H1 (cell line): ENCODE measurements around the gene MATN1. TPM values are rescaled to one million over a fixed set of nuclear protein-coding genes. Genes with fewer than 3 reads are reported as not detected.

Experiments used
- HDAC2 ChIP-seq, 2 experiments: fragments of 300-600 bp in 1 of 2; sonication (generic) in 1 of 2; IDR thresholded peaks; 2 replicates each; pipeline ENCODE4 v1.6.1; 2011 to 2012; ENCODE audit warnings: low read depth in 2 of 2, low read length in 2 of 2, mild to moderate bottlenecking in 2 of 2, moderate library complexity in 2 of 2, borderline replicate concordance in 1 of 2, inconsistent platforms in 1 of 2
- MAX ChIP-seq: IDR thresholded peaks from 2 replicates; pipeline ENCODE4 v1.6.1; 2012; ENCODE audit warnings: inconsistent platforms
- RBBP5 ChIP-seq: IDR thresholded peaks from 2 replicates; pipeline ENCODE4 v1.7.1; 2012; ENCODE audit warnings: low read depth, mild to moderate bottlenecking, inconsistent platforms, low read length, moderate library complexity, borderline replicate concordance
- SIRT6 ChIP-seq: IDR thresholded peaks from one replicate; pipeline ENCODE4 v1.7.1; 2012; ENCODE audit warnings: low read length, inconsistent platforms
- YY1 ChIP-seq: IDR thresholded peaks from 2 replicates; pipeline ENCODE4 v1.6.1; 2011; ENCODE audit warnings: low read depth, mild to moderate bottlenecking, low read length
- polyA plus RNA-seq, 7 experiments: library from polyadenylated mRNA; depleted of rRNA in 3 of 7; stranded (reverse) in 5 of 7; unstranded in 2 of 7; fragments of >200 nt in 5 of 7; fragments of 200-250 nt in 2 of 7; gene quantifications; 1 replicate in 5 of 7; 2 replicates in 1 of 7; 4 replicates in 1 of 7; pipeline versions ENCODE4 v1.2.1 to v1.2.3, GENCODE V29; 2011 to 2013; ENCODE audit warnings: missing spikeins in 2 of 7, mixed read lengths in 2 of 7
- total RNA-seq: library from RNA; stranded (reverse); fragmentation: NEBNext Ultra II Directional; extraction: Animal tissue kit (Norgen Biotek cat#: 25700); gene quantifications from 2 replicates; pipeline ENCODE4 v1.2.1, GENCODE V29; 2021

The MATN1 gene
- total and polyA plus RNA-seq, 2 of the 8 experiments (the other 6 are each of a cell fraction or from before 2014, with no cell fraction given): 0.12 to 0.28 TPM

- TF ChIP-seq MAX (no peak), SIRT6 (no peak), RBBP5 (no peak), HDAC2 (IDR thresholded peaks at IDR 0.05; ENCODE audit: borderline replicate concordance in 1 of 2, low read depth in 2 of 2, low read length in 2 of 2) (no peak), YY1 (no peak)
These were observed 6.7 kb downstream of the MATN1 start (continued) for GRCh38 chr1:30716646-30717045.
